ENCODE measurements around the gene TEN1. TPM values are rescaled to one million over a fixed set of nuclear protein-coding genes. Genes with fewer than 3 reads are reported as not detected.
A peak's percentile ranks its signal among the peaks of the same experiment; 100 is the strongest.

TEN1 gene
- total and polyA plus RNA-seq, 2 of the 13 experiments (the other 11 are each of a cell fraction or from before 2014, with no cell fraction given) = 18.0 to 21.3 TPM

DNA sequence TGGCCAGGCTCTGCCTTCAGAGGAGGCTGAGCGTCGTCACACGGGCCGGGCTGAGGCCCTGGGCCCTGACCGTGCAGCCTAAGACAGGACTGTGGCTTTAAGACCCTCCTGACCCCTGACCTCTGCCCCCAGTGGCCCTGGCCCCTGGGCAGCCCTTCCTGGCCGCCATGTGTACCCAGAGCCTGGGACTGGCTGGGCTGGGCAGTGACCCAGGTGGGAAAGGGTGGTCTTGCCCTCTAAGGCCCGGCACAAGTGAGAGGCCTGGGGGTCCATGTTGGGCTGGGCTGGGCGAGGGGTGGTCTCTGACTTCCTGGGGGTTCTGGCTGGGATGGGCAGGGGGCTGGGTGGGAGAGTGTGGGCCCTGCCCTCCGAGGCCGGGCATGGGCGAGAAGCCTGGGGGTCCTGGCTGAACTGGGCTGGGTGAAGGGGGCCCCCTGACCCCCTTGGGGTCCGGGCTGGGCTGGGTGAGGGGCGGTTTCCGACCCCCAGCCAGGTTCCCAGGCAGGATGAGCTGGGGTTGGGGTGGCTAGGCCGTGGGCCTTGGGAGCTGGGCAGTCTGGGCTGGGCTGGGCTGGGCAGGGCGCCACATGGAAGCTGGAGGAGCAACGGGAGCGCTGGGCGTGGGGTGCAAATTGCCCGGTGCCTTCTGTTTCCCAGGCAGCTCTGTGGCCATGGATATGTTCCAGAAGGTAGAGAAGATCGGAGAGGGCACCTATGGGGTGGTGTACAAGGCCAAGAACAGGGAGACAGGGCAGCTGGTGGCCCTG, 21.9 kb downstream of the TEN1 start, which contains the start of gene CDK3:
Gene CDK3 (plus strand): TSS at position 101 of the 767 bp plus-strand sequence. CDS start 571 bp downstream, at position 672.
- Histone ChIP-seq H3K9me3 (ENCODE audit: low read length) (no peaks in the 10 kb centered on the region), H3K4me3 (replicated peaks in 1 of 3; ENCODE audit: insufficient read depth in 1 of 3, low read depth in 2 of 3, low read length in 3 of 3) (peak within 1 kb of the TSS in 1 of 3 experiments; percentile 18; a peak in 1 of 6 replicates), H3K4me1 (ENCODE audit: insufficient read depth, low read length) (peaks cover 100% of the 10 kb centered on the region), H3K27me3 (ENCODE audit: control insufficient read depth in 1 of 2, insufficient read depth in 2 of 2, low read length in 2 of 2) (no peaks in the 10 kb centered on the region), H3K27ac (ENCODE audit: extremely low read length, insufficient read depth, low read length) (peak within 1 kb of the TSS; percentile 50), H3K9ac (ENCODE audit: insufficient read depth, low read depth, low read length) (peak within 1 kb of the TSS; percentile 20; the same call in 1 of the 2 replicates), H2AFZ (ENCODE audit: low read length) (no peak within 1 kb of the TSS), H4K20me1 (ENCODE audit: insufficient read depth, low read length) (no peaks in the 10 kb centered on the region), H3K4me2 (ENCODE audit: low read depth, low read length) (peak within 1 kb of the TSS; percentile 43), H3K36me3 (replicated peaks in 1 of 2; ENCODE audit: control insufficient read depth in 1 of 2, insufficient read depth in 2 of 2, low read length in 2 of 2) (no peaks in the 10 kb centered on the region), H3K79me2 (ENCODE audit: insufficient read depth, low read length) (no peaks in the 10 kb centered on the region)
- in situ Hi-C loops (cut with HindIII; ENCODE audit: extremely low pct_ligation_motif_present, low pct_unique_long_range_greater_than_20kb) = no loop called here
- CTCF ChIA-PET (ENCODE audit: low intra/inter-chr PET ratio, low total read pairs) = interaction anchor here (1.5 kb wide), 1 partner anchor 19 kb away, joined by 4 read pairs; no protein-coding TSS in a partner anchor
- 83% methylated on average over 13 of the region's 21 CpGs for WGBS (ENCODE audit: low lambda C conversion rate)
- POLR2A ChIA-PET = interaction anchor here (0.6 to 14.3 kb wide), 13 partner anchors 9 to 221 kb away, joined by 3 to 481 read pairs (median 4); partner anchors contain the start of genes ACOX1, FBF1, MRPL38 and TEN1
- no TSS peak for BruUV-seq (replicated peaks)
- no peak for FAIRE-seq
- ATAC-seq = no peak
- intact Hi-C loops (cut with micrococcal nuclease; ENCODE audit: unreplicated experiment) = no loop called here
- no peak for DNase-seq (ENCODE audit: low spot score)
- TF ChIP-seq ZBTB7A (CRISPR knock-in tag; IDR thresholded peaks at IDR 0.05) (0 out of 2 replicates have a peak, but pooled peaks have one; percentile 26), NRL (CRISPR knock-in tag; IDR thresholded peaks at IDR 0.05; ENCODE audit: borderline replicate concordance) (no peak), KAT8 (CRISPR knock-in tag; IDR thresholded peaks at IDR 0.05) (peak; percentile 2; the same call in 1 of the 2 replicates), HNRNPK (IDR thresholded peaks at IDR 0.05; ENCODE audit: low read depth, low read length, poor library complexity, severe bottlenecking) (peak; percentile 29), FOXK1 (CRISPR knock-in tag; IDR thresholded peaks at IDR 0.05; ENCODE audit: borderline replicate concordance, low read depth) (0 out of 2 replicates have a peak, but pooled peaks have one; percentile 1), RFXAP (CRISPR knock-in tag; IDR thresholded peaks at IDR 0.05; ENCODE audit: borderline replicate concordance) (0 out of 2 replicates have a peak, but pooled peaks have one; percentile 10), GTF3A (CRISPR knock-in tag; conservative IDR thresholded peaks at IDR 0.05) (no peak), ZNF253 (CRISPR knock-in tag; IDR thresholded peaks at IDR 0.05; ENCODE audit: borderline replicate concordance) (0 out of 2 replicates have a peak, but pooled peaks have one; percentile 14), KMT2B (CRISPR knock-in tag; IDR thresholded peaks at IDR 0.05) (no peak), ZNF564 (CRISPR knock-in tag; IDR thresholded peaks at IDR 0.05) (0 out of 2 replicates have a peak, but pooled peaks have one; percentile 11), AGO2 (optimal IDR thresholded peaks at IDR 0.05; ENCODE audit: low read depth, low read length) (peak; percentile 47), ZNF333 (CRISPR knock-in tag; IDR thresholded peaks at IDR 0.05; ENCODE audit: borderline replicate concordance) (peak; percentile 60; the same call in 1 of the 2 replicates), ZNF891 (CRISPR knock-in tag; IDR thresholded peaks at IDR 0.05) (0 out of 2 replicates have a peak, but pooled peaks have one; percentile 6), RBFOX2 (IDR thresholded peaks at IDR 0.05; ENCODE audit: low read depth, low read length) (peak; percentile 15; the same call in 1 of the 2 replicates), ZNF383 (CRISPR knock-in tag; IDR thresholded peaks at IDR 0.05; ENCODE audit: borderline replicate concordance) (0 out of 2 replicates have a peak, but pooled peaks have one; percentile 47)
- TF ChIP-seq, protein P1, sequence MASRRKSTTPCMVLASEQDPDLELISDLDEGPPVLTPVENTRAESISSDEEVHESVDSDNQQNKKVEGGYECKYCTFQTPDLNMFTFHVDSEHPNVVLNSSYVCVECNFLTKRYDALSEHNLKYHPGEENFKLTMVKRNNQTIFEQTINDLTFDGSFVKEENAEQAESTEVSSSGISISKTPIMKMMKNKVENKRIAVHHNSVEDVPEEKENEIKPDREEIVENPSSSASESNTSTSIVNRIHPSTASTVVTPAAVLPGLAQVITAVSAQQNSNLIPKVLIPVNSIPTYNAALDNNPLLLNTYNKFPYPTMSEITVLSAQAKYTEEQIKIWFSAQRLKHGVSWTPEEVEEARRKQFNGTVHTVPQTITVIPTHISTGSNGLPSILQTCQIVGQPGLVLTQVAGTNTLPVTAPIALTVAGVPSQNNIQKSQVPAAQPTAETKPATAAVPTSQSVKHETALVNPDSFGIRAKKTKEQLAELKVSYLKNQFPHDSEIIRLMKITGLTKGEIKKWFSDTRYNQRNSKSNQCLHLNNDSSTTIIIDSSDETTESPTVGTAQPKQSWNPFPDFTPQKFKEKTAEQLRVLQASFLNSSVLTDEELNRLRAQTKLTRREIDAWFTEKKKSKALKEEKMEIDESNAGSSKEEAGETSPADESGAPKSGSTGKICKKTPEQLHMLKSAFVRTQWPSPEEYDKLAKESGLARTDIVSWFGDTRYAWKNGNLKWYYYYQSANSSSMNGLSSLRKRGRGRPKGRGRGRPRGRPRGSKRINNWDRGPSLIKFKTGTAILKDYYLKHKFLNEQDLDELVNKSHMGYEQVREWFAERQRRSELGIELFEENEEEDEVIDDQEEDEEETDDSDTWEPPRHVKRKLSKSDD (CRISPR knock-in tag; IDR thresholded peaks at IDR 0.05; ENCODE audit: low read depth) = no peak
- TF ChIP-seq, protein P2, sequence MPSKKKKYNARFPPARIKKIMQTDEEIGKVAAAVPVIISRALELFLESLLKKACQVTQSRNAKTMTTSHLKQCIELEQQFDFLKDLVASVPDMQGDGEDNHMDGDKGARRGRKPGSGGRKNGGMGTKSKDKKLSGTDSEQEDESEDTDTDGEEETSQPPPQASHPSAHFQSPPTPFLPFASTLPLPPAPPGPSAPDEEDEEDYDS (CRISPR knock-in tag; IDR thresholded peaks at IDR 0.05) = peak; percentile 6; the same call in 1 of the 2 replicates
- TF ChIP-seq, protein P3, sequence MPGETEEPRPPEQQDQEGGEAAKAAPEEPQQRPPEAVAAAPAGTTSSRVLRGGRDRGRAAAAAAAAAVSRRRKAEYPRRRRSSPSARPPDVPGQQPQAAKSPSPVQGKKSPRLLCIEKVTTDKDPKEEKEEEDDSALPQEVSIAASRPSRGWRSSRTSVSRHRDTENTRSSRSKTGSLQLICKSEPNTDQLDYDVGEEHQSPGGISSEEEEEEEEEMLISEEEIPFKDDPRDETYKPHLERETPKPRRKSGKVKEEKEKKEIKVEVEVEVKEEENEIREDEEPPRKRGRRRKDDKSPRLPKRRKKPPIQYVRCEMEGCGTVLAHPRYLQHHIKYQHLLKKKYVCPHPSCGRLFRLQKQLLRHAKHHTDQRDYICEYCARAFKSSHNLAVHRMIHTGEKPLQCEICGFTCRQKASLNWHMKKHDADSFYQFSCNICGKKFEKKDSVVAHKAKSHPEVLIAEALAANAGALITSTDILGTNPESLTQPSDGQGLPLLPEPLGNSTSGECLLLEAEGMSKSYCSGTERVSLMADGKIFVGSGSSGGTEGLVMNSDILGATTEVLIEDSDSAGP (CRISPR knock-in tag; IDR thresholded peaks at IDR 0.05; ENCODE audit: borderline replicate concordance) = peak; percentile 45

All from HepG2 (cell line).